GM12878 (cell line): ENCODE measurements around the gene EHD4. TPM values are rescaled to one million over a fixed set of nuclear protein-coding genes. Genes with fewer than 3 reads are reported as not detected.

ENCODE experiments used
- ATAC-seq: fragments of 200-7000 bp; cut with Tn5 transposase; 3 replicates; pipeline ENCODE4 v1.9.1; 2020; ENCODE audit warnings: mild to moderate bottlenecking, moderate library complexity
- BruUV-seq: library from RNA; stranded (reverse); fragments of 400-500 nt; replicated peaks from 2 replicates; lab custom pipeline; 2021; lab: Mats Ljungman, UMichigan
- CTCF ChIA-PET: fragments of 300-600 bp; sonication (Branson Sonifier 250); formaldehyde crosslinking; extraction: SDS; loops from one replicate; lab custom pipeline; 2021; ENCODE audit warnings: inconsistent platforms; lab: Yijun Ruan, JAX
- POLR2A ChIA-PET: fragments of 350-600 bp; formaldehyde crosslinking; extraction: SDS; loops from one replicate; lab custom pipeline; 2021; ENCODE audit warnings: inconsistent platforms; lab: Charles Lee
- RAD21 ChIA-PET: fragments of 300-600 bp; sonication (Branson Sonifier 250); formaldehyde crosslinking; loops from one replicate; lab custom pipeline; 2023; ENCODE audit warnings: antibody characterized with exemption; ENCODE audit not compliant: unreplicated experiment; lab: Charles Lee
- SMC1A ChIA-PET: fragments of 300-600 bp; sonication (Branson Sonifier 250); formaldehyde crosslinking; loops from one replicate; lab custom pipeline; 2023; ENCODE audit not compliant: unreplicated experiment, uncharacterized antibody; lab: Charles Lee
- DNase-seq: peaks from one replicate; pipeline ENCODE4 v3.0.0-alpha.2; 2011; ENCODE audit warnings: low read depth, low spot score
- FAIRE-seq: peaks from 3 replicates; lab custom pipeline; 2011; peaks lifted over from hg19 to GRCh38; lab: Jason Lieb, UNC
- H2AFZ ChIP-seq: 2 replicates; pipeline ENCODE4 v1.6.0; 2011; ENCODE audit warnings: low read depth, low read length, control low read depth; ENCODE audit not compliant: control insufficient read depth
- H3K27ac ChIP-seq: 2 replicates; pipeline ENCODE4 v1.5.1; 2011; ENCODE audit warnings: control low read depth; ENCODE audit not compliant: control insufficient read depth, insufficient read depth
- H3K27me3 ChIP-seq, 2 experiments: replicated peaks in 1 of 2; 2 replicates each; pipeline versions ENCODE4 v1.6.0 to v1.6.1; 2011; ENCODE audit warnings: low read length in 1 of 2; ENCODE audit not compliant: control insufficient read depth in 2 of 2, insufficient read depth in 2 of 2
- H3K36me3 ChIP-seq, 2 experiments: 2 replicates each; pipeline ENCODE4 v1.5.1; 2011; ENCODE audit warnings: low read length in 1 of 2; ENCODE audit not compliant: control insufficient read depth in 2 of 2, insufficient read depth in 2 of 2
- H3K4me1 ChIP-seq: 2 replicates; pipeline ENCODE4 v1.6.1; 2011; ENCODE audit warnings: mild to moderate bottlenecking, low read length, moderate library complexity, mixed read lengths; ENCODE audit not compliant: control insufficient read depth, insufficient read depth
- H3K4me2 ChIP-seq: 2 replicates; pipeline ENCODE4 v1.6.0; 2011; ENCODE audit warnings: control low read depth; ENCODE audit not compliant: control insufficient read depth, insufficient read depth
- H3K4me3 ChIP-seq: fragments of 200-600 bp; sonication (generic); 2 replicates; pipeline ENCODE4 v1.5.1; 2016
- H3K79me2 ChIP-seq: 2 replicates; pipeline ENCODE4 v1.6.0; 2011; ENCODE audit warnings: low read length; ENCODE audit not compliant: control insufficient read depth, insufficient read depth
- H3K9ac ChIP-seq: 2 replicates; pipeline ENCODE4 v1.8.0; 2011; ENCODE audit warnings: low read length, control low read depth, mixed read lengths; ENCODE audit not compliant: control insufficient read depth, insufficient read depth
- H3K9me3 ChIP-seq: replicated peaks from 3 replicates; pipeline ENCODE4 v1.5.1; 2011; ENCODE audit warnings: mild to moderate bottlenecking, low read length; ENCODE audit not compliant: control insufficient read depth, insufficient read depth
- H4K20me1 ChIP-seq: 2 replicates; pipeline ENCODE4 v1.6.0; 2011; ENCODE audit not compliant: control insufficient read depth, insufficient read depth
- ATF2 ChIP-seq: IDR thresholded peaks from 2 replicates; pipeline ENCODE4 v1.6.1; 2012; ENCODE audit warnings: low read length, inconsistent platforms
- ATF7 ChIP-seq: fragments of 450-650 bp; IDR thresholded peaks from 2 replicates; pipeline ENCODE4 v1.6.1; 2016; ENCODE audit warnings: low read depth, mild to moderate bottlenecking
- CBX5 ChIP-seq: sonication (generic); IDR thresholded peaks from 2 replicates; pipeline ENCODE4 v1.6.1; 2016; ENCODE audit warnings: low read depth, moderate library complexity, mild to moderate bottlenecking, inconsistent platforms
- EED ChIP-seq: sonication (generic); IDR thresholded peaks from 2 replicates; pipeline ENCODE4 v1.6.1; 2016; ENCODE audit warnings: antibody characterized with exemption, low read depth
- HDAC2 ChIP-seq: fragments of 200-600 bp; sonication (generic); IDR thresholded peaks from 2 replicates; pipeline ENCODE4 v1.6.1; 2017
- IKZF1 ChIP-seq: fragments of 450-650 bp; conservative IDR thresholded peaks from 2 replicates; pipeline ENCODE4 v1.6.1; 2017; ENCODE audit warnings: antibody characterized with exemption, mild to moderate bottlenecking
- IRF4 ChIP-seq: IDR thresholded peaks from 2 replicates; pipeline ENCODE4 v1.6.1; 2011; ENCODE audit warnings: low read depth, low read length
- MXI1 ChIP-seq: fragments of 150-350 bp; IDR thresholded peaks from 2 replicates; pipeline ENCODE4 v1.6.1; 2011; ENCODE audit warnings: low read depth, mild to moderate bottlenecking, inconsistent platforms, low read length, improper control_type of control experiment
- NBN ChIP-seq: fragments of 450-650 bp; IDR thresholded peaks from 2 replicates; pipeline ENCODE4 v1.6.1; 2016
- NFXL1 ChIP-seq: fragments of 450-650 bp; IDR thresholded peaks from 2 replicates; pipeline ENCODE4 v1.6.1; 2017; ENCODE audit warnings: antibody characterized with exemption, mild to moderate bottlenecking, borderline replicate concordance
- NFYA ChIP-seq: IDR thresholded peaks from 2 replicates; pipeline ENCODE4 v1.6.1; 2011; ENCODE audit warnings: low read depth, mild to moderate bottlenecking, low read length, improper control_type of control experiment, borderline replicate concordance
- NR2C2 ChIP-seq: IDR thresholded peaks from 2 replicates; pipeline ENCODE4 v1.6.1; 2011; ENCODE audit warnings: borderline replicate concordance, low read depth; ENCODE audit not compliant: control insufficient read depth, insufficient read length
- PKNOX1 ChIP-seq: fragments of 450-650 bp; IDR thresholded peaks from 2 replicates; pipeline ENCODE4 v1.6.1; 2016; ENCODE audit warnings: mild to moderate bottlenecking
- POU2F2 ChIP-seq: IDR thresholded peaks from 3 replicates; pipeline ENCODE4 v1.6.1; 2011; ENCODE audit warnings: low read depth, mild to moderate bottlenecking, low read length, borderline replicate concordance
- RB1 ChIP-seq: fragments of 450-650 bp; formaldehyde crosslinking; IDR thresholded peaks from 2 replicates; pipeline ENCODE4 v1.6.1; 2017; ENCODE audit warnings: mild to moderate bottlenecking, borderline replicate concordance
- YBX1 ChIP-seq: fragments of 450-650 bp; IDR thresholded peaks from 2 replicates; pipeline ENCODE4 v1.6.1; 2016; ENCODE audit warnings: antibody characterized with exemption
- WGBS: methylation state at CpG from one replicate; pipeline ENCODE4 v1.1.6; 2016; ENCODE audit warnings: low lambda C conversion rate; ENCODE audit not compliant: insufficient replicate concordance, insufficient coverage; ENCODE audit errors: missing lambda C conversion rate; 5-methylcytosine and 5-hydroxymethylcytosine counted together
- in situ Hi-C: fragments of 300-500 bp; cut with MboI; formaldehyde crosslinking; loops from 9 replicates; pipeline ENCODE4 v1.14.3; 2018; ENCODE audit warnings: mixed read lengths
- intact Hi-C: fragments of 100-400 bp; cut with micrococcal nuclease; formaldehyde crosslinking; loops from one replicate; pipeline ENCODE4 v1.14.2; 2022; ENCODE audit not compliant: unreplicated experiment
- polyA plus RNA-seq, 11 experiments: library from polyadenylated mRNA; depleted of rRNA in 4 of 11; unstranded in 6 of 11; stranded (reverse) in 5 of 11; fragments of >200 nt; fragmentation: Nextera tagmentation in 4 of 11; fragmentation: Illumina TruSeq in 1 of 11; extraction: Ambion mirVana in 4 of 11; extraction: Trizol in 1 of 11; gene quantifications; 1 replicate in 1 of 11; 2 replicates in 10 of 11; pipeline versions ENCODE4 v1.2.1 to v1.2.3, GENCODE V29; 2011 to 2016; ENCODE audit warnings: inconsistent platforms in 2 of 11, missing spikeins in 2 of 11, low read depth in 1 of 11
- total RNA-seq, 4 experiments: library from RNA; depleted of rRNA in 3 of 4; stranded (reverse); fragments of >200 nt in 3 of 4; fragmentation: Illumina TruSeq in 1 of 4; extraction: Trizol in 1 of 4; gene quantifications; 2 replicates each; pipeline versions ENCODE4 v1.2.1 to v1.2.3, GENCODE V29; 2013 to 2021
- TF ChIP-seq, protein P1 (sequence below): IDR thresholded peaks from 2 replicates; pipeline ENCODE4 v1.6.1; 2012; ENCODE audit warnings: low read depth, low read length, improper control_type of control experiment
- TF ChIP-seq, protein P2 (sequence below): IDR thresholded peaks from 2 replicates; pipeline ENCODE4 v1.6.1; 2011; ENCODE audit warnings: borderline replicate concordance, low read depth, mild to moderate bottlenecking, moderate library complexity, mixed read lengths, low read length; ENCODE audit not compliant: insufficient read depth; ENCODE audit errors: extremely low read length
- TF ChIP-seq, protein P3 (sequence below): IDR thresholded peaks from 2 replicates; pipeline ENCODE4 v1.6.1; 2011; ENCODE audit warnings: borderline replicate concordance, low read depth, mild to moderate bottlenecking, moderate library complexity, low read length; ENCODE audit not compliant: insufficient read depth, poor library complexity, severe bottlenecking

EHD4 gene
- total and polyA plus RNA-seq, 10 of the 15 experiments (the other 5 are each of a cell fraction or from before 2014, with no cell fraction given) = 4.2 to 62.9 (median 44.7) TPM

GRCh38 chr15:41967506-41968206 is 4.7 kb downstream of the EHD4 start:
- Histone ChIP-seq H4K20me1 (no peaks in the 10 kb centered on the region), H2AFZ (no peak overlapping the region), H3K36me3 (peaks cover 0 to 14% of the 10 kb centered on the region in 2 experiments; a peak in 2 of 4 replicates), H3K4me1 (peaks cover 35% of the 10 kb centered on the region), H3K27ac (peak overlapping the region; percentile 100), H3K4me3 (peak overlapping the region; percentile 62), H3K9me3 (no peaks in the 10 kb centered on the region), H3K27me3 (no peaks in the 10 kb centered on the region), H3K4me2 (peak overlapping the region; percentile 91), H3K79me2 (peaks cover 89% of the 10 kb centered on the region), H3K9ac (peak overlapping the region; percentile 94)
- ChIA-PET POLR2A (interaction anchor here (1.0 to 7.2 kb wide), 4 partner anchors 12 to 39 kb away, joined by 5 to 67 read pairs (median 6); no protein-coding TSS in a partner anchor), SMC1A (interaction anchor here (0.7 to 9.7 kb wide), 8 partner anchors 12 to 194 kb away, joined by 3 to 179 read pairs (median 4); partner anchors contain the start of gene MAPKBP1), RAD21 (interaction anchor here (0.9 to 9.0 kb wide), 6 partner anchors 10 to 195 kb away, joined by 3 to 97 read pairs (median 4); no protein-coding TSS in a partner anchor), CTCF (interaction anchor here (1.0 to 3.9 kb wide), 5 partner anchors 10 to 38 kb away, joined by 3 to 27 read pairs (median 8); no protein-coding TSS in a partner anchor)
- in situ Hi-C loops (no loop called here), intact Hi-C loops (no loop called here)
- FAIRE-seq = peak; percentile 7
- no TSS peak for BruUV-seq
- WGBS = 6% methylated on average over 4 of the region's 4 CpGs
- peak; percentile 10 for ATAC-seq
- peak; percentile 45 for DNase-seq
- no peak for TF ChIP-seq ATF2
- TF ChIP-seq HDAC2 = no peak
- peak; percentile 93 for TF ChIP-seq EED
- TF ChIP-seq PKNOX1 = no peak
- TF ChIP-seq, protein P1, sequence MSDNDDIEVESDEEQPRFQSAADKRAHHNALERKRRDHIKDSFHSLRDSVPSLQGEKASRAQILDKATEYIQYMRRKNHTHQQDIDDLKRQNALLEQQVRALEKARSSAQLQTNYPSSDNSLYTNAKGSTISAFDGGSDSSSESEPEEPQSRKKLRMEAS = no peak
- TF ChIP-seq, protein P2, sequence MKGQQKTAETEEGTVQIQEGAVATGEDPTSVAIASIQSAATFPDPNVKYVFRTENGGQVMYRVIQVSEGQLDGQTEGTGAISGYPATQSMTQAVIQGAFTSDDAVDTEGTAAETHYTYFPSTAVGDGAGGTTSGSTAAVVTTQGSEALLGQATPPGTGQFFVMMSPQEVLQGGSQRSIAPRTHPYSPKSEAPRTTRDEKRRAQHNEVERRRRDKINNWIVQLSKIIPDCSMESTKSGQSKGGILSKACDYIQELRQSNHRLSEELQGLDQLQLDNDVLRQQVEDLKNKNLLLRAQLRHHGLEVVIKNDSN = no peak
- TF ChIP-seq CBX5 = no peak
- TF ChIP-seq MXI1 = no peak
- no peak for TF ChIP-seq NR2C2
- no peak for TF ChIP-seq YBX1
- 0 out of 2 replicates have a peak, but pooled peaks have one; percentile 28 for TF ChIP-seq IRF4
- TF ChIP-seq, protein P3, sequence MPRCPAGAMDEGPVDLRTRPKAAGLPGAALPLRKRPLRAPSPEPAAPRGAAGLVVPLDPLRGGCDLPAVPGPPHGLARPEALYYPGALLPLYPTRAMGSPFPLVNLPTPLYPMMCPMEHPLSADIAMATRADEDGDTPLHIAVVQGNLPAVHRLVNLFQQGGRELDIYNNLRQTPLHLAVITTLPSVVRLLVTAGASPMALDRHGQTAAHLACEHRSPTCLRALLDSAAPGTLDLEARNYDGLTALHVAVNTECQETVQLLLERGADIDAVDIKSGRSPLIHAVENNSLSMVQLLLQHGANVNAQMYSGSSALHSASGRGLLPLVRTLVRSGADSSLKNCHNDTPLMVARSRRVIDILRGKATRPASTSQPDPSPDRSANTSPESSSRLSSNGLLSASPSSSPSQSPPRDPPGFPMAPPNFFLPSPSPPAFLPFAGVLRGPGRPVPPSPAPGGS = no peak
- TF ChIP-seq NFXL1 = no peak
- TF ChIP-seq IKZF1 = peak; percentile 95
- 0 out of 2 replicates have a peak, but pooled peaks have one; percentile 28 for TF ChIP-seq NBN
- no peak for TF ChIP-seq NFYA
- TF ChIP-seq POU2F2 = peak; percentile 55; the same call in 2 of the 3 replicates
- 0 out of 2 replicates have a peak, but pooled peaks have one; percentile 29 for TF ChIP-seq RB1
- 0 out of 2 replicates have a peak, but pooled peaks have one; percentile 36 for TF ChIP-seq ATF7
